A549 treated with CORT108297 at 1 μM for 4 hours (cell line): ENCODE measurements around the gene VIPAS39. TPM values are rescaled to one million over a fixed set of nuclear protein-coding genes. Genes with fewer than 3 reads are reported as not detected.

Experiments
- total RNA-seq: library from RNA; stranded (reverse); fragments of 200-300 nt; extraction: Qiagen RNA extraction; gene quantifications from 5 replicates; pipeline ENCODE4 v1.2.3, GENCODE V29; 2022

VIPAS39 gene
- total RNA-seq: 13.1 to 15.5 TPM (median 13.9 TPM) in 5 replicates

DNA sequence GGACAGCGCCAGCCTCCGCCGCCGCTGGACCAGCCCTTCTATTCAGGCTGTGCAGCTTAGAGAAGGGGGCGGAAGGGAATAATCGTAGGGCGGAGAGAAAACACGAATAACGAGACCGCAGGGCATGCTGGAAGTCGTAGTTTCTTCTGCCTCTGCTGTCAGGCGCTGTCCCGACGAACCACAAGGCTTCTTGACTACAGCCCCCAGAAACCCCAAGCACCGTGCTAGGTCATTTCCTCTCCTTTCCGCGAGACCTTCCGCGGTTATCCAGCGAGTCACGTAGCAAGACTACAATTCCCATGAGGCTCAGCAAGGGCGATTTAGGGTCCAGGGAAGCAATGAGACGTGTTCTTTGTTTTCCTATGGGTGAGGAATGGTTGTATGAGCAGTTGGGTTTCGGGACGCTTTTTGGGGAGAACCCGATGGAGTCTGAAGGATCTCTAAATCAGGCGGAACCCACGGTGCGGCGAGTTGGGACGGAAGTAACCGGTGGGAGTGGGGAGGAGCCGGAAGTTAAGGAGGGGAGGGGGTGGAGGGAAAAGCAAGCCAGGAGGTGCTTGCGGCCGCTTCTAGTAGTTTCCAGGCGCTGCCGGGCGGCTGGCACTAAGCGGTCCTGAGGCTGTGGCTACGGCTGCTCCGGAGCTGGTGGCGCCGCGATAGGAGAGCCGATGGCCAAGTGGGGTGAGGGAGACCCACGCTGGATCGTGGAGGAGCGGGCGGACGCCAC lies at the start of gene VIPAS39, which contains the start of gene AHSA1:
Gene VIPAS39 (minus strand): TSS at position 80 of the 727 bp plus-strand sequence. CDS start 3,499 bp downstream, outside the sequence.
Gene AHSA1 (plus strand): TSS at position 572 of the 727 bp plus-strand sequence. CDS start 97 bp downstream, at position 669.

DNA sequence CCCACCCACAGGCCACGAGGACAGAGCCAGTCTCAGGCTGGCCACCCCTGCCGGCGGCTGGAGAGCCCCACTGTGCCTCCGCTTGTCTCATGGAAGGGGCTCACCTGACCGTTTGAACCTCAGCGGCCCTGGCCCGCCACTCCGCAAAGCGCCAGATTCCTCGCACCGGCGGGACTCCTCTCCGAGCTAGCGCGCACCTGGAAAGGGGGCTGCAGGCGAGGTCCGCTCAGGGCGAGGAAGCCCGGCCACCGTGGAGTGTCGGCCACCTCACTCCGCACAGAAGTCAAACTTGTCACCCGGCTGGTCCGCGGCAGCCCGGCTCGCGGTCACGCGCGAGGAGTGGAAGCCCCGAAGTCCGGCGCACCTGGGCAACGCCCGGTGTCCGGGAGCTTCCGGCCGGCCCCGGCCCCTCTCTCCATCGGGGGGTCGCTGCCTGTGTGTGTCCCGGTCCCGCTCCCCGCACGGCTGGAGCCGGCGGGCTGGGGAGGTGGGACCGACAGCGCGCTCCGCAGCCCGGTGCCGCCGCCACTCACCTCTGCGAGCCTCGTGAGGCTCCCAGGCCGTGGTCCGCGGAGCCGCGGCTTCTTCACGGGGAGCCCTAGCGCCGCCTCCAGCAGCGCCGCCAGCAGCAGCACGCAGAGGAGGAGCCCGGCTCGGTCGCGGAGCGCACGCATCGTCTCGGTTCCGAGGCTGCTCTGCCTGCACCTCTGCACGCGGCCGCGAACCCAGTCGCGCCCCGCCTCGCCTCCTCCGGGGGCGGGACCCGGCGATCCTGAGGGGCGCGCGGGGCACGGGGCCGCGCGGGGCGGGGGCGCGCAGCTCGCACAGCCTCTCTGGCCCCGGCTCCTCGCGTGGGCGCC lies 40.9 kb upstream of the VIPAS39 start, which contains the start of gene ISM2:
Gene ISM2 (minus strand): TSS at position 697 of the 860 bp plus-strand sequence. CDS start 23 bp downstream, at position 674.

DNA sequence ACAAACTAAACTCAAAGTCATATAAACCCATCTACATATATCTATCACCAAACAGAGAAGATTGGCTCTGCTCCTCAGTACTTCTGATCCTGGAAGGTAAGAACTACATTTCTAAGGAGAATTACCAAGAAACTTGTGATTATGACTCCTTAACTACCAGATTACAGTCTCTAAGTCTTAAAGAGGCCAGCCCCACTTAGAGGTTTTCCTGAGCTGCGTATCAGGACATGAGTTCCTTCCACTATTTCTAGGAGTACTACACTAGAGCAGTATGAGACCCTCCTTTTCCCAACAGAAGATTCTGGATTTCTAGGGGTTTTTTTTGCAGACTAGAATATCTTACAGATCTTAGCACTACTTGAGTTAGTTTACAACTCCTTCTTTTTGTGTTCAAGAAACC lies 34.0 kb downstream of the VIPAS39 start, which contains the start of gene NOXRED1:
Gene NOXRED1 (minus strand): TSS at position 101 of the 400 bp plus-strand sequence. CDS start 634 bp downstream, outside the sequence.

DNA sequence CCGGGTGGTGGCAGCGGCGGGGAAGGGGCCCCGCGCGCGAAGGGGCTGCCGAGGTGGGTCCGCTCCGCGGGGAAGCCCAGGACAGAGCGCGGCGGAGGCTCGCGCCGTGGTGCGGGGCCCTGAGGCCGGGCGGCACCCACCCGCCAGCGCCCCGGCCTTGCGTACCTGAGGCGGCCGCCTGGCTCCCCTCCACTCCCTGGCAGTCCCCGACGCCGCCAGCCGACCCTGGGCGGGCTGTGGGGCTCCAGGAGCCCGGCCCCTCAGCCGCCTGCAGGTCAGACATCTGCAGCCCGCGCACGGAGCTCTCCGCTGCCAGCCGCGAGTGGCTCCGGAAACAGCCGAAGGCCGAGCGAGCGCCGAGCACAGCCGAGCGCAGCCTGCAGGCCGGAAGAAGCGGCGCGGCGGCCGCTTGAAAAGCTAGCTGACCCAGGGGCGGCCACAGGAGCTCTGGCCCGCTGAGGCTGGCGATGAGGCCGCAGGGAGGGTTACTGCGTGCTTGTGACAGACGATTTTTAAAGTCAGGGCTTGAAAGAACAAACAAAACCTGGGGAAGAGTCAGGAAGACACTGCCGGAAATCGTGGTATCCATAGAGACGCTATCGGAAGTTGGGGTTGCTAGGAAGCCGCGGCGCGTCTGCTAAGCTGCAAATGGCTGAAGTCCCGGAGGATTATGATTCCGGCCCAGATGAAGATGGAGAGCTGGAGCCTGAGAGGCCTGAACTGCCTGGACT lies 80.5 kb downstream of the VIPAS39 start, which contains the start of the genes SAMD15 and TMED8:
Gene SAMD15 (plus strand): TSS at position 609 of the 731 bp plus-strand sequence. CDS start 40 bp downstream, at position 649.
Gene TMED8 (minus strand): TSS at position 324 of the 731 bp plus-strand sequence. CDS start 41 bp downstream, at position 283.

Other genes with a start within 250 kb of the VIPAS39 start
- gene NGB, start 186.4 kb downstream of the VIPAS39 start, total RNA-seq: not detected in 5 replicates
- 28.5 to 33.6 TPM (median 33.2 TPM) in 5 replicates for gene POMT2, start 136.7 kb downstream of the VIPAS39 start, total RNA-seq
- 31.4 to 36.5 TPM (median 36.3 TPM) in 5 replicates for gene GSTZ1, start 136.6 kb downstream of the VIPAS39 start, total RNA-seq
- gene TMED8, start 80.5 kb downstream of the VIPAS39 start, total RNA-seq: 5.4 to 8.0 TPM (median 7.1 TPM) in 5 replicates
- gene SAMD15, start 80.2 kb downstream of the VIPAS39 start, total RNA-seq: 1.7 to 2.7 TPM (median 2.1 TPM) in 5 replicates
- 0.08 to 0.18 TPM in 2 of 5 replicates, not detected in the others for gene NOXRED1, start 34.1 kb downstream of the VIPAS39 start, total RNA-seq
- 240 to 356 TPM (median 251 TPM) in 5 replicates for gene AHSA1, start 492 bp upstream of the VIPAS39 start, total RNA-seq
- 0.24 to 0.44 TPM (median 0.42 TPM) in 5 replicates for gene ISM2, start 41.2 kb upstream of the VIPAS39 start, total RNA-seq
- gene SPTLC2, start 159.0 kb upstream of the VIPAS39 start, total RNA-seq: 24.5 to 32.3 TPM (median 30.1 TPM) in 5 replicates